Activated CD4-positive, alpha-beta T cell treated with anti-CD3 and anti-CD28 coated beads for 4 hours (primary cell): ENCODE measurements around the gene SPDYE18.
"Not testable (repeated sequence)": the region's sequence is repeated elsewhere in the genome, so short reads cannot be mapped to it uniquely, and the experiment has no call there.

ENCODE experiments used
- DNase-seq, 2 donors: peaks; one replicate each; pipeline ENCODE4 v3.0.0-alpha.2; 2020

The SPDYE18 gene

DNA sequence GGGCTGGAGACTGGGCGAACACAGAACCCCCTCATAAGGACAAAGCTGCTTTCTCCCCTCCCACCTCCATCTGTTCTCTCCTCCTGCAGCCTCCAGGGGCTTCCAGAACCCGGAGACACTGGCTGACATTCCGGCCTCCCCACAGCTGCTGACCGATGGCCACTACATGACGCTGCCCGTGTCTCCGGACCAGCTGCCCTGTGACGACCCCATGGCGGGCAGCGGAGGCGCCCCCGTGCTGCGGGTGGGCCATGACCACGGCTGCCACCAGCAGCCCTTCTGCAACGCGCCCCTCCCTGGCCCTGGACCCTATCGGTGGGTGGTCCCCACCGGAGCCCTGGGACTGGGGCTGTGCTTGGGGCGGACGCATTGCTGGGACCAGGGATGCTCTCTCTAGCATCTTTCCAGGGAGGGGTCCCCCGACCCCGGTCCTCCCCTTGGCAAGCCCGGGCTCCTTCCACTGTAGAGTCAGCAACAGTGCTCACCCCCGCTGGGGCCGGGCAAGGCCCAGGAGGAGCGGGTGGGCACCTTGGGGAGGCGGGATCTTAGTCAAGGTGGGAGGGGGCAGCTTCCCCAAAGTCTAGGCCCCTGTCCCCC lies 56.8 kb downstream of the SPDYE18 start:
- not testable (repeated sequence) for DNase-seq

DNA sequence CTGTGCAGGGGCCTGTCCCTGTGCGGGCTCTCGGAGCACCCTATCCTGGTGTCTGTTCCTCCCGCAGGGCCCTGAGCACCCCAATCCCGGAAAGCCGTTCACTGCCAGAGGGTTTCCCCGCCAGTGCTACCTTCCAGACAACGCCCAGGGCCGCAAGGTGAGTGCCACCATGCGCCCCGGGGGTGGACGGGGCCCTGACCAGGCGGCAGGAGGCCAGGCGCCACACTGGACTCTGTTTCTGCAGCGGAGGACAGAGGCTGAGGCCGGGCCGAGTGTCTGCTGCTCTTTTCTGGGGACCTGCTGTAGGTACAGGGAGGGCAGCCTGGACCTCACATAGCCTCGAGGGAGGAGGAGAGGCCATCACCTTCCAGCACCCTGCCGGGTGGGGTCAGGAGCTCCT lies 58.2 kb downstream of the SPDYE18 start:
- not testable (repeated sequence) for DNase-seq

DNA sequence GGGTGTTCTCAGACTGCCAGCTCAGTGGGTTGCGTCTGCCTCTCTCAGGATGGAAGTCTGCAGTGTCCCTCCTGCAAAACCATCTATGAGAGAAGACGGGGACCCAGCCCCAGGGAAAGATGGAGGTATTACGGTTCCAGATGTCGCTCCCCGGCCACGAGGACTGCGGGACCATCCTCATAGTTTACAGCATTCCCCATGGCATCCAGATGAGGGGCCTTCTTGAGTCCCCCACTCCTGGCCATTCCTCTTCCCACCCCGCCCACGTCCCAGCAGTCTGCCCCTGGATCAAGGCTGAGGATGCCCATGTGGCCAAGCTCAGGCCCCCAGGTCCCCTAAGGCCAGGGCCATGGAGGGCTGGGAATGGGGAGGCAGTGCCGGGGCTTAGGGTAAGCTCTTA lies 59.1 kb downstream of the SPDYE18 start:
- DNase-seq, result not testable (repeated sequence)

DNA sequence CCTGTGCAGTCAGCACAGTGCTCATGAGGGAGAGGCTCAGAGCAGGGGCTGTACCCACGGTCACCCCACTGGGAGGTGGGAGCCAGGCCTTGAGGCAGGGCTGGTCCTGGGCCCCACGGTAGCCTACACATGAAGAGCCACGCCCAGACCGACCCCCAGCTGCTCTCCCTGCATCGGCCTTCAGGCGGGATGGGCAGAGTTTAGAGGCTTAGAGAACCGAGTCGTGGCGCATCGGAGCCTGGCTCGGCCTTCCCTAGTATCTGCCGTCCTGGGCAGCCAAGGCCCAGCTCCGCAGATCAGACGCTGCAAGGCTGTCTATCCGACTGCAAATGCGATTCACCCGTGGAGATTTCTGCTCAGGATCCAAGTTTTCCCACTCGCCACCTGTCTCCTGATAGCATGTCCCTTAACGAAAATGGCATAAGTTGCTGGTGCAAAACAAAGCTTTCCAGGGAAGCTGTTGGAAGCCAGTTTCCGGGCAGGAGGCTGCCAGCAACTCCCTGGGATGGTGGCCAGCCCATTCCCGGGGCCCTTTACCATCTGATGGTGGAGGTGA lies 59.6 kb downstream of the SPDYE18 start:
- DNase-seq, result not testable (repeated sequence)

DNA sequence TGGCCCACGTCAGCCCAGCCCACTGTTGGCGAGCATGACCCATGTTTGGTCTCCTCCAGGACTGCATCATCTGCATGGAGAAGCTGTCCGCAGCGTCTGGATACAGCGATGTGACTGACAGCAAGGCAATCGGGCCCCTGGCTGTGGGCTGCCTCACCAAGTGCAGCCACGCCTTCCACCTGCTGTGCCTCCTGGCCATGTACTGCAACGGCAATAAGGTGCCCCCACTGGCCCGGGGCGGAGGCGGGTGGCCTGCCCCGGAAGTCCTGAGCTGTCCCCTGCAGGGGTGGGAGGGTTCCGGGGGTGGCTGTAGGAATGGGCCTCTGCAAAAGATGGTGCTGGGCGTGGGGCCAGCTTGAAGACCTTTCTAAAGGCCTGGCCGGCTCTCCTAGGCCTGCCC lies 60.3 kb downstream of the SPDYE18 start:
- DNase-seq, result not testable (repeated sequence)
